HG02642 (cell line): ENCODE results near the gene OPCML.

Source experiments
- ATAC-seq: cut with Tn5 transposase; IDR thresholded peaks from one replicate; pipeline ENCODE4 v1.9.1; 2021; ENCODE audit warnings: mild to moderate bottlenecking; ENCODE audit not compliant: unreplicated experiment, poor library complexity

Gene OPCML

DNA sequence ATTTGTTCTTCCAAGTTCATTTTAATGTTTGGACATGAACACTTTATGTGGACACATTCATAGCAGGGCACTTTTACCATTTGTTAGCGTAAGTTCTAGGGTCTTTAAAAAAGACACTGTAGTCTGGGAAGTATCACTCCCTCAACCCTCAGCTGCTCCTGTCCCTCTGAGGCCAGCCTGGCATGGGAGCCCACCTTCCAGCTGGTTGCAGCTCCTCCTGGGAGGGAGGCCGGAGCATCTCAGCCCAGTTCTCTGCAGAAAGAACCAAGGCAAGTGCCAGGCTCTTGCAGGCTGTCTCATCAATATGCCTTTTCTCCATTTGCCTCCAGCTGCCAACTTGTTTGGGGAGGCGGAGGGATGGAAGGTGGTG is 150.6 kb downstream of the OPCML start:
- no peak for ATAC-seq

DNA sequence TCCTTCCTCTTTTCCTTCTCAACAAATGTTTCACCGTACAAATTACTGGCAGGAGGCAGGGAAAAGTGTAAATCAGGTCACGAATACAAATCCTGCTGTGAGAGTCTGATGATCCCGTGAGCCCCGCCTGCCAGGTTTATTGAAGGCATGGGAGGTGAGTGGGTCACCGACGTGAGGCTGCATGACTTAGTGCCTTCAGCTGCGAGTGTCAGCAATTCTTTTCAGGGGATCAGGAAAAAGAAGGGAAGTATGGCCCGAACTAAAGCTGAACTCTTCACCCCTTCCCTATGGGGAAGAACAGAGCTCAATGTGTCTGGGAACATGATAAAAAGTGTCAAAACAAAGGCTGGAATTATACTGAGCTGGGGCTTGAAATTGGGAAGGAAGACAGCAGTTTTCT is 166.2 kb downstream of the OPCML start:
- no peak for ATAC-seq

DNA sequence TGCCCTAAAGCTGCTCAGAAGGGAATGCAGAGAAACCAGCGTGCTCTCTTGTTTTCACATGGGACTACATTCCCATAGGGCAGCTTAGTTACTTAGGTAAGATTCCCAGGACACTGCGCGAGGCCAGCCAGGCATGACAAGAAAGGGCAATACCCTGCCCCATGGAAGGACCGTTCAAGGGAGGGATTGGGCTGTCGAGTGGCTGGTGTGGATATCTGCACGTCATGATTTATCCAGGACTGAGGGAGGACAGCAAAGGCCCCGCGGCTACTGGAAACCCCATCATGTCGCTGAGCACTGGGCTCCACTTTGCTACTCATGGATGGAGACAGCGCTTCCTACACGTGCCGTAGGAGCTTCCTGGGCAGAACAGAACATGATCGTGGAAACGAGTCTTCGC is 169.4 kb downstream of the OPCML start:
- ATAC-seq: no peak

DNA sequence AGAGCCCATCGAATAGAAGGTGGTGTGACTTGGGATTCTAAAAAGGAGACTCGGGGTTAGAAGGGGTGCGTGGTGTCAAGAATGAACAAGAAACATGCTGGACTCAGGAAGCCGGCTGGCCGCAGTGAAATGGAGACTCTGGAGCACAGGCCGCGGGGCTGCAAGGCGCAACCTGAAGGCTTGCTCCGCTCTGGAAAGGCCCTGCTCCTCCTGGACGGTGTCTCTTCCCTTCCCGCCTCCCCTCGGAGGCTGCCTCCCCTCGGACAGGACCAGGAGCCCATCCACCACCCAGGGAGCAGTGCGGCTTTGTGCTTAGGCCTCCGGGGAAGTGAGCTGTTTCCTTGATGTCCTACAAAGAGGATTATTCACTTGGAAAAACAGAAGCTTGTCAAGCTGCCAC is 170.1 kb downstream of the OPCML start:
- ATAC-seq: no peak

- ATAC-seq: no peak
These were observed 170.7 kb downstream of the OPCML start for GRCh38 chr11:133361689-133361994.

DNA sequence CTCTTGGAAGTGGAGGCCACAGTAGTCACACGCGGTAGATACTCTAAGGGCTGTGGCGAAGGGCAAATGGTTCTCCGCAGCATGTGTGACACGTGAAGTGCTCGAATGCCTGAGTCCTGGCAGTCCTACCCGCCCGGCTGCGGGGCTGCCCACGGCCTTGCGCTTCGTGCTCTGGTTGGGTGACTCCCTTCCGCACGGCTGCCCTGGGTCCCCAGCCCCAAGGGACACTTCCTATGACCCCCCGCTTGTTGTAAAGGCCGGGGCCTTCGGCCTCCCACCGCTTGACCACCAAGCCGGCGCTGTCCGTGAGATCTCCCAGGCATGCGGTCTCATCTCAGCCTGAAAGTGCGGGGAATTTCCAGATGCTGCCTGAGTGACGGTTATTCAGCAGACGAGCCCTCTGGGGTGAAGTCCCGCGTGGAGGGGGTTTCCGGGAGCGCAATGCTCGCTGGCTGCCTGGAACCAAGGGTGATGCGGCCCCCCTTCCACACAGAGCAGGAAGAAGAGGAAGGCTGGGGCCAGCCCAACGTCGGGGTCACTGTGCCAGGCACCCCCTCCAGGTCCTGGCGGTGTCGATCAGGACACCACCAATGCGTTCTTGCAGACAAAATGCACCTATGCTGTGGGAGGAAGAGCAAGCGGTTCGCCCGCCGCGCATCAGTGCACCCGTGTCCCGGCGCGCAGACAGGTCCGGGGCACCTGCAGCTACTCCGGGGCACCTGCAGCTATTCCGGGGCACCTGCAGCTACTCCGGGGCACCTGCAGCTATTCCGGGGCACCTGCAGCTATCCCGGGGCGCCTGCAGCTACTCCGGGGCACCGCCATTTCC is 171.2 kb downstream of the OPCML start:
- ATAC-seq: no peak

DNA sequence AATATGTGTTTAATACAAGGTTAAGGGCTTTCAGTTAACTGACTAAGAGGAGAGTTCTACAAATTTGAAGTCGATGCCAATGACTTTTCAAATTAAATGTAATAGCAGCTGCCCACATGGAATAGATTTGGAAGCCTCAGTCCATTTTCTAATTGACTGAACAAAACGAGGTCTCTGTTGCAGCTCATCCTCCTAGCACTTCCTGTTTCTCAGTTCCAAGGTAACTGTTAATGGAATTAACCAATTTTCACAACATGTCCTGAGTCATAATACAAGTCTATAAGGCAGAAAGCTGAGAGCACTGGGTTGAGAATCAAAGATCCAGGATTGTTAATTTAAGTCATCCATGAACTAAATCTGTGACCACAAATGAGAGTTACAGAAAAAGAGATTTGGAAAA is 177.2 kb downstream of the OPCML start:
- no peak for ATAC-seq

DNA sequence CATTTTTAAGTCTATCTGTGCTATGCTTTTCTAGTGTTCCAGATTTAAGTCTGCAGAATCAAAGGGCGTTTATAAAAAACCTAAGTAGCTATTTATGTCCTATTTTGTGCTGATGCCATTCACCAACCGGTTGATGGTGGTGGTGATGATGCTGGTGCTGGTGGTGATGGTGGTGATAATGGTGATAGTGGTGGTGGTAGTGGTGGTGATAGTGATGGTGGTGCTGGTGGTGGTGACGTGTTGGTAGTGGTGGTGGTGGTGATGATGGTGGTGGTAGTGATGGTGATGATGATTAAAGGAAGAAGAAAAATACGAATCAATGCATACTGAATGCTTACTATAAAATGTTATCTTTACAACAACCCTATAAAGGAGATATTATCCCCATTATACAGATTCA is 178.2 kb downstream of the OPCML start:
- no peak for ATAC-seq

DNA sequence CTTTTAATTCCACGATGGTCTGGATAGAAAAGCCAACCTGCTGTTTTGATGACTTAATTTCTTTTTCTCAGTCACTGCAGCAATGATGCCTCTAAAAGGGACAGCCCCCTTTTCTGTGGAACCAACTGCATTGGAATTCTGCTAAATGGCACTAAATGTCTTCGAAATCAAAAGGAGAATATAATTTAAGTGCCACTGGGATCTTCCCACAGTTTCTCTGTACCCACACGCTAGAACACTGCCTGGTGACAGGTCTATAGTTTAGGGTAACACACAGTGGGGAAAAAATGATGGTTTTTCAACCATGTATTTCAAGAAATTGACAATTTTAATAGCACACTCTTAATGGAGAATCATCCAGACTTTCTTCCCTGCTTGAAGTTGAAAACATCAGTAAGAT is 182.3 kb downstream of the OPCML start:
- no peak for ATAC-seq

DNA sequence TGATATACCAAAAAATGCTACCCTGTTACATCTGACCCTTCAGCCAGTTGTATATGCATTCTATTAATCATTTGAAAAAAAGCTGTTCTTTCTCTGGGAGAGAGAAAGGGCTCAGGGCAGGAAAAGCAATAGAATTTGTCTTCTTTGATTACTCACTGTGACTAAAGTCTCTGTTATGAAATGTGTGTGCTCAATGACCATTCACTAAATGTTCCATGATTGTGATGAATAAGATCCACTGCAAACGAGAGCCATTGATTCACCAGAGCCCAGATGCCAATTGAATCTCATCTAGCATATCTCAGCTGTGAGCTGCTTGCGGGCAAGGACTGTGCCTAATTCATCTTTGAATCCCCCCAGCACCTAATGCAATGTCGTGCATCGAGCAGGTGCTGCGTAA is 184.3 kb downstream of the OPCML start:
- no peak for ATAC-seq

GRCh38 chr11:133346137-133346536 is 186.2 kb downstream of the OPCML start:
- no peak for ATAC-seq

DNA sequence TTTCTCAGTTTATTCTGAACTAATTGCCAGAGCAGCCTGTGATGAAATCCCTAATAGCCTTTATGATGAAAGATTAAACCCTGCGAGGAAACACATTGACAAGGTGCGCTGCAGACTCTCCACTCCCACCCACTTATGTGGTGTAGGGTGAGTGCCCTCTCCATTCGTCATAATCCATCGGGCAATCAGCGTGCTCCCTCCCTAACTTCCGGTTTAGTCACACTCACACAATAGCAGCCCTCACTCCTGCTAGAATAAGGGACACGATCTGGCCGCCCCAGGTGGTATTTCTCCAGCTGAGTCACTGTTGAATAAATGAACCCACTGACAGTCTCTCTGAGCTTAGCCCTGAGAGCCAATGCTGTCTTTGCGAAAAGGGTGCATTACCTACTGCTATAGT is 188.3 kb downstream of the OPCML start:
- no peak for ATAC-seq

- no peak for ATAC-seq
These were observed 192.7 kb downstream of the OPCML start for GRCh38 chr11:133339495-133340140.

- ATAC-seq: no peak
These were observed 193.7 kb downstream of the OPCML start for GRCh38 chr11:133338588-133338987.

DNA sequence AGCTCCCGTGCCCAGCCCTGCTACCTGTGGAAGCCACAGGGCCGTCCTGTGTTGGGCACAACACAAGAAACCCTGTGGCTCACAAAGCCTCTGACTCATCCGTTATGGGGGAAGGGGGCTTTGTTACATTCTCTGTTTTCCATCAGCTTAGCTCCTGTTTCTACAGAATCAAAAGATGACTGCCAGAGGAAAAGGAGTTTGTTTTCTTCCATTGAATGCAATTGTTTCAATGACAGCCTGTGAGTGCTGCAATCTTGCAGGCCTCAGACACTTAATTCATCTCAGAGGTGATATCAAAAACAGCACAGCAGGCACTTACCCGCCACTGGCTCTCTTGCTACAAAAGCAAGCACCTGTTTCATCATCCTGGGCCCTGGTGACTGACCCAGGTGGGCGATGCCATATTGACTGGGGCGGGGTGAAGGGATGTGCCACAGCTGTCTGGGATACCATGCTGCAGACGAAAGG is 194.3 kb downstream of the OPCML start:
- ATAC-seq: no peak

- ATAC-seq: no peak
These were observed 195.1 kb downstream of the OPCML start for GRCh38 chr11:133337193-133337592.

DNA sequence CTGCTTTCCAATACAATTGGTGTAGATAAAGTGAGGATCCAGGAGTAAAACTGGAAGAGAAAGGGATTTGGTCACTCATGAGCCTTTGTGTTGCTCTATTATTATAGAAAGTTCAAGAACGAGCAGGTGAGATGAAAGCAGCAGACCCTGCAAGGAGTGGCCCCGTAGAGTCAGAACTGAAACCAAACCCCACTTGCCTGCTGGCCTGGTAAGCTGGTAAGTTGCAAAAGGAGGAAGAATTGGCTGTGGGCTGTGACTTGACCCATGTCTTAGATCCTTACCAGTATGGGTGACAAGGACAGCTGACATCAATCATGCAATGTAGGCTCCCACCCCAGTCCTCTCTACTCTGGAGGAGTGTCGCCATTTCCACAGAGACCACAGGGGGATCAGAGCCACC is 201.3 kb downstream of the OPCML start:
- ATAC-seq: no peak

DNA sequence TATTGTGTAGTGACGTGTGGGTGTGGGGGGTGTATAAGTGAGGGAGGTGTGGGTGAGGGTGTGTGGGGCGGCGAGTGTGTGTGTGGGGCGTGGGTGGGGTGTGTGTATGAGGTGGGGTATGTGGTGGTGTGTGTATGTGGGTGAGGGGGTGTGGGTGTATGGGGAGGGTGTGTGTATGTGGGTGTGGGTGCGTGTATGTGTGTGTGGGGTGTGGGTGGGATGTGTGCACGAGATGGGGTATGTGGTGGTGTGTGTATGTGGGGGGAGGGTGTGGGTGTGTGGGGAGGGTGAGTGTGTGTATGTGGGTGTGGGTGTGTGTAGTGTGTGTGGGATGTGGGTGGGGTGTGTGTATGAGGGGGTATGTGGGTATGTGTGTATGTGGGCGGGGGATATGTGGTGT is 205.5 kb downstream of the OPCML start:
- no peak for ATAC-seq

DNA sequence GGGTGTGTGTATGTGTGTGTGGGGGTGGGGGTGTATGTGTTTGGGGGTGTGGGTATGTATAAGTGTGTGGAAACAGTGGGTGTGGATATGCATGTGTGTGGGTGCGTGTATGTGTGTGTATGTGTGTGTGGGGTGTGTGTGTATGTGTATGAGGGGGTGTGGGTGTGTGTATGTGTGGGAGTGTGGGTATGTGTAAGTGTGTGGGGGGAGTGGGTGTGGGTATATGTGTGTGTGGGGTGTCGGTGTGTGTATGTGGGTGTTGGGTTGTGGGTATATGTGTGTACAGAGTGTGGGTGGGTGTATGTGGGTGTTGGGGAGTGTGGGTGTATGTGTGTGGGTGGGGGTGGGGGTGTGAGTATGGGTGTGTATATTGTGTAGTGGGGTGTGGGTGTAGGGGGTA is 206.0 kb downstream of the OPCML start:
- no peak for ATAC-seq

DNA sequence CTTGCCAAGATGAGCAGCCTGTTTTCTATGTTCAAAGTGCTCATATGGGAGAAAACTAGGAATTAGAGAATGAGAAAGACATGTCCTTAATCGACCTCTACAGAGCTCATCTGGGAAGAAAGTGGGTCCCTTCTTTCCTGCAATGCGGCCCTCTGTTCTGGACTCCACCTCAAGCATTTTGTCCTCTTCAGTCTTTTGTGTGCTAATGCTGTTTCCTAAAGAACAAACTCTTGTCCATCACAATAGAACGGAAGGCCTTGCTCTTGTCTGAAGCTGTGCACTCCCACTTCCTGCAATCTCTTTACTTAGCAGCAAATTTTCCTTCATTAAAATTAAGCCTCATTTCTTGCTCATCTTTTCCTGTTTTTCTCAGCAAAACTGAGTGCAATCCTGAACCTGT is 206.6 kb downstream of the OPCML start:
- no peak for ATAC-seq

DNA sequence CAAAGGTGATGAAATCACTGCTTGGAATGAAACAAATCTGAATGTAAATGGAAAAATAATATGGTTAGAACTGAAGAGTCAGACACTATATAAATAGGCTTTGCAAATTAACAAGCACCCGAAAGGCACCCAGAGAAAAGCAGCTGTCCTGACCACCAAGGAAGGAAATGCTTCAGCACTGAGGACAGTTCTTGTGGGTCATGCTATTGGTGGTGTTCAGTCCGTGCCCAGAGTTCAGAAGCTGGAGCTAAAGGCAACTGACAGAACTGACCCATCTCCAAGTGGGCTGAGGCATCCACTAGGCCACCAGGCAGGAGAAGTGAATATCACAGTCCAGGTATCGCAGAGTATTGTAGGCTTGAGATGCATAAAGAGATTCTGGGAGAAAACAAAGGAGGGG is 208.9 kb downstream of the OPCML start:
- no peak for ATAC-seq

GRCh38 chr11:133318221-133318620 is 214.1 kb downstream of the OPCML start:
- no peak for ATAC-seq
